ENCODE results near the gene HOXD12.

HOXD12 gene

DNA sequence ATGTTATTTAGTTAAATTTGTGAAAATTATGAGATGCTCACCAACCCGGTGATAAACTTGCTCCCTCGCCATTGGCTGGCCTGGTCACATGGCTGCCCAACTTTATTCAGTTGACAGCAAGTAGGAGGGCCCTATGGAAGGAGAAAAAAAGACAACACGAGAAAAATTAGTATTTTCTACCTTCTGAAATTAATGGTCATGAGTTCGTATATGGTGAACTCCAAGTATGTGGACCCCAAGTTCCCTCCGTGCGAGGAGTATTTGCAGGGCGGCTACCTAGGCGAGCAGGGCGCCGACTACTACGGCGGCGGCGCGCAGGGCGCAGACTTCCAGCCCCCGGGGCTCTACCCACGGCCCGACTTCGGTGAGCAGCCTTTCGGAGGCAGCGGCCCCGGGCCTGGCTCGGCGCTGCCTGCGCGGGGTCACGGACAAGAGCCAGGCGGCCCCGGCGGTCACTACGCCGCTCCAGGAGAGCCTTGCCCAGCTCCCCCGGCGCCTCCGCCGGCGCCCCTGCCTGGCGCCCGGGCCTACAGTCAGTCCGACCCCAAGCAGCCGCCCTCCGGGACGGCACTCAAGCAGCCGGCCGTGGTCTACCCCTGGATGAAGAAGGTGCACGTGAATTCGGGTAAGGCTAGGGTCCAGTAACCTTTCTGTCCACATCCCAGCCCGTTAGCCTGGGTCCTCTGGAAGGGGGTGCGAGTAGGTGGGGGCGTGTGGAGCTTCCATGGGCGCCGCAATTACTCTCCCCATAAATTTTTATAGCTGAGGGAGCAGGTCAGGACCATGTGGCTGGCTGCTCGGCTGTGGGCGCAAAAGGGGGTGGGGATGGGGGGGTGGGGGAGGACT is 52.1 kb downstream of the HOXD12 start, which contains the start of gene HOXD4:
TSS of gene HOXD4 (plus strand) at position 109 of the 846 bp plus-strand sequence. CDS start at position 193, 84 bp downstream.
- no peak for FAIRE-seq

Data from G401.6 (cell line).